HFF-Myc (cell line): ENCODE measurements around the gene KCNMA1.

Source experiments
- DNase-seq: peaks from one replicate; pipeline ENCODE4 v3.0.0-alpha.2; 2011; ENCODE audit warnings: low read depth; ENCODE audit errors: extremely low read depth
- H3K4me3 ChIP-seq: replicated peaks from 2 replicates; pipeline ENCODE4 v1.5.1; 2011; ENCODE audit warnings: low read depth, mild to moderate bottlenecking, control low read depth, low read length
- TF ChIP-seq, protein P1 (sequence below): IDR thresholded peaks from 2 replicates; pipeline ENCODE4 v1.5.1; 2012; ENCODE audit warnings: mild to moderate bottlenecking, low read depth, low read length, control low read depth; ENCODE audit errors: missing control alignments

KCNMA1 gene

DNA sequence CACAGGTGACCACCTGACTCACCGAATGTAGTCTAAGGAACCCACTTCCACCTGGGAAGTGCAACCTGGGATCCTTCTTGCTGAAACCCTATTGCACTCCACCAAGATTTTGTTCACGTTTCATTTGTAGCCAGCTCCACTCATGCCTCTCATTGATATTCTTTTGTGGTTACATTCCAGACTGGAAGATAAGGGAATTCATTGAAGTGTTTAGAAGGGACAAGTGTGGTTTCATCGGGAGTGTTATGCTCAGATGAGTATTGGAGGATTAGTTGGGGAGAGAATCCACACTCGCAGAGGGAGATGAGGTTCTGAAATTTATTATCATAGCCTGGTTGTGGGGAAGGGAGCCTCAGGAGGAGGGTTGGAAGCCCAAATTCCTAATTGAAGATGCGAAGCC, 320.4 kb downstream of the KCNMA1 start:
- H3K4me3 ChIP-seq, result no peak overlapping the region
- no peak for DNase-seq
- TF ChIP-seq, protein P1, sequence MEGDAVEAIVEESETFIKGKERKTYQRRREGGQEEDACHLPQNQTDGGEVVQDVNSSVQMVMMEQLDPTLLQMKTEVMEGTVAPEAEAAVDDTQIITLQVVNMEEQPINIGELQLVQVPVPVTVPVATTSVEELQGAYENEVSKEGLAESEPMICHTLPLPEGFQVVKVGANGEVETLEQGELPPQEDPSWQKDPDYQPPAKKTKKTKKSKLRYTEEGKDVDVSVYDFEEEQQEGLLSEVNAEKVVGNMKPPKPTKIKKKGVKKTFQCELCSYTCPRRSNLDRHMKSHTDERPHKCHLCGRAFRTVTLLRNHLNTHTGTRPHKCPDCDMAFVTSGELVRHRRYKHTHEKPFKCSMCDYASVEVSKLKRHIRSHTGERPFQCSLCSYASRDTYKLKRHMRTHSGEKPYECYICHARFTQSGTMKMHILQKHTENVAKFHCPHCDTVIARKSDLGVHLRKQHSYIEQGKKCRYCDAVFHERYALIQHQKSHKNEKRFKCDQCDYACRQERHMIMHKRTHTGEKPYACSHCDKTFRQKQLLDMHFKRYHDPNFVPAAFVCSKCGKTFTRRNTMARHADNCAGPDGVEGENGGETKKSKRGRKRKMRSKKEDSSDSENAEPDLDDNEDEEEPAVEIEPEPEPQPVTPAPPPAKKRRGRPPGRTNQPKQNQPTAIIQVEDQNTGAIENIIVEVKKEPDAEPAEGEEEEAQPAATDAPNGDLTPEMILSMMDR, result no peak

DNA sequence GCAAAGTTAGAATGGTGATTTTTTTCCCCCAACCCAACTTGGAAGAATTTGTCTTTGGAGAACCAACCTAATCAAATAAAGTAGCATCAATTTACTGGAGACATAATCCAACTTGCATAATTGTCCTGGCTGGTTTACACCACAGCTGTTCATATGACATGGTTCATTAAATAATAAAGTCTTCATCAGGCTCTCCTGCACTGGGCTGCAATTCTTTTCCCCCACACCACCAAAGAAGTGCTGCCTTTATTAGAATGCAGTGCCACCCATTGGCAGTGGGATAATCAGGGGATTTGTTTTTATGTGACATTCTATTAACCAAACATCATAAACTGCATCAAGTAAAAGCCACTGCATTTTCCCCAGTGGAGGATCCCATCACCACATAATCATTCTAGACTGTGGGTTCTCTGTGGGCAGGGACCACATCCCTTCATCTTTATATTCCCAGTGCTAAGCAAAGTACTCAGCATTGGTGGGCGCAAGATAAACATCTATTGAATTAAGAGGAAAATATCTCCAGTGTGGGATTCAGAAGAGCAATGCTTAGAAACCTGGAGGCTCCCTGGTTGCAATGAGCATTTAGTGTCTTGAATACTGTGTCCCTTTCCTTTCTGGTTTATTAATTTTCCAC, 322.0 kb downstream of the KCNMA1 start:
- H3K4me3 ChIP-seq, result no peak overlapping the region
- no peak for DNase-seq
- TF ChIP-seq, protein P1, result no peak

DNA sequence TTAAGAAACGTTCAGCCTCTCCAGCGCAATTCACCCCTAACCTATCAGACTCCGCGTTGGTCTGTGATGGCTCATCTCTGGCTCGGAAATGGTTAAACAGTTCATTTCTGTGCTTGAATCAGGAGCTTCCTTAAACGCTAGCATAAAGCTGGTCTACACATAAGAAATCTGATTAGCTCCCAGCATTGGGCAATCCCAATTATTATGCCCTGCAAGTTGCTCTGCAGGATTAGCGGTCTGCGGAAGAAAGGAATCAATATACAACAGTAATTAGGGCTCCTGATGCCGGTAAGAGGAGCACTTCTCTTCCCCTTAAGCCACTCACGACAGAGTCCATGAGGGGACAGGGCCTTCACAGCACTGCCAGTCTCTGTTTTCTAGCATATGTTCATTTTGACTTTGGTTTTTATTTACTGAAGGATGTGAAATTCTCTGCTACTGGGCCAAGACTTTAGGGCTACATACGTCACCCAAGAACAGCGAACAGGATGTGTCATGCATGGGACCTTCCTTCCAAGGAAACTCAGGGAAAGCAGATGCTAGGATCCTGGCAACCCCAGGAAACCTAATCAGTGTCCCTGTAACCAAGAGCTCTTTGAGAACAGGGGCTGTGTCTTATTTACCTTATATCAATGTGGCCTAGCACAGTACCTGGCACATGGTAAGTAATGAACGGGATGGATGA, 324.4 kb downstream of the KCNMA1 start:
- H3K4me3 ChIP-seq, result no peak overlapping the region
- TF ChIP-seq, protein P1, result no peak
- no peak for DNase-seq

DNA sequence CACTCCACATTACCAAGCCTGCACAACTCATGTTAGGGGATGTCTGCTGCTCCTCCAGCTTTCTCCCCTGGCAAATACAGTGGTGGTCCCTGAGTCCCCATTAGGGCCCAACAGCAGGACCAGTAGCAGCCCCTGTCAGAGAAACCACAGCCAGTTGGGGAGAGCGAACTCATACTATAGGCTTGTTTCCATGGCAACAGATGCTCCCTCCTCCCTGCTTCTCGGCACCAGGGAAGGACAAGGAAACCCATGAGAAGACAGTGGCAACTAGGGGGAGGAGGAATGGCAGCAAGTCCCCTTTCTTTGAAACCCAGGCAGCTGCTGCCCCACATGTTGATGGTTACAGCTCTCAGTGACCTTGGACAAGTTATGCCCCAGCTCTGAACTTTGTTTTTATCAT, 326.4 kb downstream of the KCNMA1 start:
- H3K4me3 ChIP-seq, result no peak overlapping the region
- no peak for DNase-seq
- TF ChIP-seq, protein P1, result no peak

DNA sequence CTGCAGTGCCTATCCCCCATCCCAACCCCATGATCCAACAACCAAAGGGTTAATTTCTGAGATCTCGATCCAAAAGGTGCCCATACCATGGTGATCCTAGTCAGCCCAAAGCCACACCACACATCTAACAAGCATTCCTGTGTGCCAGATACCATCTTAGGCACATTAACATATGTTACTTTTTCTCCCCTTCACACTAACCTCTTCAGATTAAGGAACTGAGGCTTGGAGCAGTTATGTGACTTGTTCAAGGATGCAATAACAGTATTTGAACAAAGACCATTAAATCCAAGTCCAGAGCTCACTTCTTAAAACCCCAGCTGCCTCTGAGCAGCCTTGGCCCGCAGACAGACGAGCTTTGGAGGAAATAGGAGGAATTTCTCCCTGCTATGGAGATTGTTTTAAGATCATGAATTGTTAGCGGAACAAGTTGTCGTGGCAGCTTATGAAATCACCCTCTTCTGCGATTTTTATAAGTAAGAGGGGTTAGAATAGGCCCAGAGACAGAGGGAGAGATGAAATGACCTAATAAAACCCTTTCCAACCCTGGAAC, 327.2 kb downstream of the KCNMA1 start:
- TF ChIP-seq, protein P1, result no peak
- no peak for DNase-seq
- no peak overlapping the region for H3K4me3 ChIP-seq

DNA sequence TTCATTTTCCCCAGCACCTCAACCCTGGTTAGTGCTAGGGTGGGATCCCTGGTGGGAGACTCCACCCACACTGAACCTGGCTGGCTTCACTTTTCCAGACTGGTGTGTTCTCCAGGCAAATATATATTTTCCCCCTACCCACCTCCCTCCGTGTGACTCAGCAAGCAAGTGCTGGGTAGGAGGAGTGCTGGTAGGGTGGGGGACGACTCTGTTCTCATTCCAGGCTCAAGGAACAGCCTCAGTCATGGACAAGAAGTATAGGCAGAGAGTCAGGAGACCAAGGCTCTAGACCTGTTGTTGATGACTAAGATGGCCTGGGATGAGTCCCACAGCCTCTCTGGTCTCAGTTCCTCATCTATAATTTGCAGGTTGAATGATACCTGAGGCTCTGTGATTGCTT, 328.1 kb downstream of the KCNMA1 start:
- no peak for DNase-seq
- H3K4me3 ChIP-seq, result no peak overlapping the region
- TF ChIP-seq, protein P1, result no peak
